ENCODE results near the gene CHAF1A.

The CHAF1A gene

DNA sequence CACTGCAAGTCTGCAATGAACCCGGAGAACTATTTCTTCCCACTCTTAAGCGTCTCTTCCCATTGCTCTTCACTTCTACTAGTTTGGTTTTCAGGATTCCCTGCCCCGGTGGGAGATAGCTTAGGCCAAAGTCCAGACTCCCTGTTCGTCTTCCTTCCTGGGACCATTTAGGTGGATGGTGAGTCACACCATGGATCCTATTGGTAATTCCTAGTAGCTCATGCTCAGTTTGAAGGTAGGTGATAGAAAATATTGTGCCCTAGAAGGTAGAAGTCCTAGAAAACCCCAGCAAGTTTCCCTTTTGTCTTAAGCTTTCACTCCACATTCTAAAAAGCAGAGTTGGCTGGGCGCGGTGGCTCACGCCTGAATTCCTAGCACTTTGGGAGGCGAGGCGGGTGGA lies 13.8 kb downstream of the CHAF1A start:
- no peaks in the 10 kb centered on the region for H3K27me3 ChIP-seq (ENCODE audit: control insufficient read depth, low read length)
- H3K79me2 ChIP-seq (ENCODE audit: control insufficient read depth, low read length), result peaks cover 97% of the 10 kb centered on the region
- no peak overlapping the region for H3K27ac ChIP-seq (ENCODE audit: low read depth, low read length)
- TF ChIP-seq, protein P1, sequence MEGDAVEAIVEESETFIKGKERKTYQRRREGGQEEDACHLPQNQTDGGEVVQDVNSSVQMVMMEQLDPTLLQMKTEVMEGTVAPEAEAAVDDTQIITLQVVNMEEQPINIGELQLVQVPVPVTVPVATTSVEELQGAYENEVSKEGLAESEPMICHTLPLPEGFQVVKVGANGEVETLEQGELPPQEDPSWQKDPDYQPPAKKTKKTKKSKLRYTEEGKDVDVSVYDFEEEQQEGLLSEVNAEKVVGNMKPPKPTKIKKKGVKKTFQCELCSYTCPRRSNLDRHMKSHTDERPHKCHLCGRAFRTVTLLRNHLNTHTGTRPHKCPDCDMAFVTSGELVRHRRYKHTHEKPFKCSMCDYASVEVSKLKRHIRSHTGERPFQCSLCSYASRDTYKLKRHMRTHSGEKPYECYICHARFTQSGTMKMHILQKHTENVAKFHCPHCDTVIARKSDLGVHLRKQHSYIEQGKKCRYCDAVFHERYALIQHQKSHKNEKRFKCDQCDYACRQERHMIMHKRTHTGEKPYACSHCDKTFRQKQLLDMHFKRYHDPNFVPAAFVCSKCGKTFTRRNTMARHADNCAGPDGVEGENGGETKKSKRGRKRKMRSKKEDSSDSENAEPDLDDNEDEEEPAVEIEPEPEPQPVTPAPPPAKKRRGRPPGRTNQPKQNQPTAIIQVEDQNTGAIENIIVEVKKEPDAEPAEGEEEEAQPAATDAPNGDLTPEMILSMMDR (IDR thresholded peaks at IDR 0.05; ENCODE audit: low read depth, low read length, poor library complexity, severe bottlenecking), result no peak
- TF ChIP-seq EZH2phosphoT487 (IDR thresholded peaks at IDR 0.05; ENCODE audit: borderline replicate concordance, low read length), result no peak
- H3K9me3 ChIP-seq (ENCODE audit: control insufficient read depth, insufficient read depth, low read length), result no peaks in the 10 kb centered on the region
- H3K36me3 ChIP-seq (ENCODE audit: control insufficient read depth, low read length), result peaks cover 90% of the 10 kb centered on the region
- H3K4me3 ChIP-seq (ENCODE audit: low read length), result no peak overlapping the region
- peaks cover 16% of the 10 kb centered on the region for H4K20me1 ChIP-seq (ENCODE audit: control insufficient read depth, insufficient read depth, low read depth, low read length)
- peaks cover 10% of the 10 kb centered on the region; the same call in 1 of the 2 replicates for H3K4me1 ChIP-seq (ENCODE audit: control insufficient read depth, low read length)
- no peaks in the 10 kb centered on the region for H3K9me2 ChIP-seq (replicated peaks; ENCODE audit: control insufficient read depth, low read length)
- H3F3A ChIP-seq (ENCODE audit: control insufficient read depth, insufficient read depth), result 0 out of 2 replicates have a peak, but pooled peaks cover 9% of the 10 kb centered on the region
- no peak overlapping the region for H3K4me2 ChIP-seq (ENCODE audit: low read length)

DNA sequence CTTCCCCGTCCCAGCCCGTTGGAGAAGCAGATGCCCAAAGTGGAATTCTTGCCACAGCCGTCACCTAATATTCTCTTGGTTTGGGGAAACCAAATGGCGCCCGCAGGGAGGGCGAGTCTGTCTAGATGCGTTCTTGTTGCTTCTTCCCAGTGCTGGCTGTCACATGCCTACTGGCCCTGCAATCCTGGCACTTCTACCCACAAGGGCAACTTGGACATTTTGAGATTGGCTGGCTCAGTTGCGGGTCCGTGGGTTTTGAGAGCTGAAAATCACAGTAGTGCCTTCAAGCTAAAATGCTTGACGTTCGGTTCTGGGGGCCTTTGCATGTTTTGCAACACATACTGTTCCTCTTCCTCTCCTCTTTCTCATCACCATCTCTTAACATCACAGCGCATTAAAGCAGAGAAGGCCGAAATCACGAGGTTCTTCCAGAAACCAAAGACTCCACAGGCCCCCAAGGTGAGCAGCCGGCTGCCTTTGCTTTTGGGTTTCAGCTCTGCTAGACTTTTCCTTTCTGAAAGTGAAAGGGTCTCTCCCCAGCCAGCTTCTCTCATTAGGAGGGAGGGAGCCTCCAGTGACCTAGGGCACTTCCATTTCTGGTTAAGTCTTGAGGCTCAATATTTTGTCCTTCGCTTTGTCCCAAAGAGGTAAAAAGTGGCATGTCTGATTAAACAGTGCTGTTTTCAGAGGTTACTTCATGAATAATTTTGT lies 21.1 kb downstream of the CHAF1A start:
- no peaks in the 10 kb centered on the region for H3F3A ChIP-seq (ENCODE audit: control insufficient read depth, insufficient read depth)
- peaks cover 75% of the 10 kb centered on the region for H3K36me3 ChIP-seq (ENCODE audit: control insufficient read depth, low read length)
- peaks cover 36% of the 10 kb centered on the region for H3K79me2 ChIP-seq (ENCODE audit: control insufficient read depth, low read length)
- no peak overlapping the region for H3K4me2 ChIP-seq (ENCODE audit: low read length)
- peaks cover 3% of the 10 kb centered on the region for H3K4me1 ChIP-seq (ENCODE audit: control insufficient read depth, low read length)
- H3K4me3 ChIP-seq (ENCODE audit: low read length), result no peak overlapping the region
- H4K20me1 ChIP-seq (ENCODE audit: control insufficient read depth, insufficient read depth, low read depth, low read length), result no peaks in the 10 kb centered on the region
- no peaks in the 10 kb centered on the region for H3K9me3 ChIP-seq (ENCODE audit: control insufficient read depth, insufficient read depth, low read length)
- TF ChIP-seq EZH2phosphoT487 (IDR thresholded peaks at IDR 0.05; ENCODE audit: borderline replicate concordance, low read length), result no peak
- TF ChIP-seq, protein P1 (IDR thresholded peaks at IDR 0.05; ENCODE audit: low read depth, low read length, poor library complexity, severe bottlenecking), result no peak
- no peaks in the 10 kb centered on the region for H3K27me3 ChIP-seq (ENCODE audit: control insufficient read depth, low read length)
- H3K9me2 ChIP-seq (replicated peaks; ENCODE audit: control insufficient read depth, low read length), result no peaks in the 10 kb centered on the region
- H3K27ac ChIP-seq (ENCODE audit: low read depth, low read length), result no peak overlapping the region

DNA sequence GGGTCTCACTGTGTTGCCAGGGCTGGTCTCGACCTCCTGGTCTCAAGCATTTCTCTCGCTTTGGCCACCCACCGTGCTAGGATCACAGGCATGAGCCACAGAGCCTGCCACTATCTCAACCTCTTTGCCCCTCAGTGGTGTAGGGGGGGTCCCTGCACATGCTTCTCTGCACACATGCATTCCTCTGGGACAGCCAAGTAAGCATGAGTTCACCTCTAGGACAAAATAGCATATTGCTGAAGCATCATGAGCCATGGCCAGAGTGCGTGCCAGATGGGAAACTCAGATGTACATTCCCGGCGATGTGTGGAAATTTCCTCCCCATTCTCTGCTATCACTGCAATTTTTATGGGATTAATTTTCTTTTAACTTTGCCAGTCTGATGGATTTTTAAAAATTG lies 23.1 kb downstream of the CHAF1A start:
- Histone ChIP-seq H3K79me2 (ENCODE audit: control insufficient read depth, low read length) (peaks cover 34% of the 10 kb centered on the region), H3K27ac (ENCODE audit: low read depth, low read length) (no peak overlapping the region), H3K27me3 (ENCODE audit: control insufficient read depth, low read length) (no peaks in the 10 kb centered on the region), H3K4me2 (ENCODE audit: low read length) (no peak overlapping the region), H3K9me3 (ENCODE audit: control insufficient read depth, insufficient read depth, low read length) (no peaks in the 10 kb centered on the region), H3K4me3 (ENCODE audit: low read length) (no peak overlapping the region), H3K9me2 (replicated peaks; ENCODE audit: control insufficient read depth, low read length) (no peaks in the 10 kb centered on the region), H3K36me3 (ENCODE audit: control insufficient read depth, low read length) (peaks cover 78% of the 10 kb centered on the region), H3F3A (ENCODE audit: control insufficient read depth, insufficient read depth) (no peaks in the 10 kb centered on the region), H3K4me1 (ENCODE audit: control insufficient read depth, low read length) (peaks cover 23% of the 10 kb centered on the region), H4K20me1 (ENCODE audit: control insufficient read depth, insufficient read depth, low read depth, low read length) (no peaks in the 10 kb centered on the region)
- TF ChIP-seq, protein P1 (IDR thresholded peaks at IDR 0.05; ENCODE audit: low read depth, low read length, poor library complexity, severe bottlenecking), result no peak
- TF ChIP-seq EZH2phosphoT487 (IDR thresholded peaks at IDR 0.05; ENCODE audit: borderline replicate concordance, low read length), result no peak
